Mucosa of descending colon (tissue), 3 donors: ENCODE data around the gene NUDT3. TPM values are rescaled to one million over a fixed set of nuclear protein-coding genes. Genes with fewer than 3 reads are reported as not detected.
"Not testable (repeated sequence)": the region's sequence is repeated elsewhere in the genome, so short reads cannot be mapped to it uniquely, and the experiment has no call there.

Source experiments
- ATAC-seq: fragments of 200-7000 bp; cut with Tn5 transposase; one replicate; pipeline ENCODE4 v1.9.1; 2020; ENCODE audit warnings: mild to moderate bottlenecking, moderate library complexity
- DNase-seq, 3 donors: peaks; one replicate each; pipeline ENCODE4 v3.0.0-alpha.2; 2020
- H3K36me3 ChIP-seq: fragments of 200-600 bp; one replicate; pipeline ENCODE4 v1.8.0; 2021; ENCODE audit warnings: low read depth, mild to moderate bottlenecking
- H3K4me1 ChIP-seq: fragments of 200-600 bp; one replicate; pipeline ENCODE4 v1.8.0; 2021; ENCODE audit warnings: low read depth, mild to moderate bottlenecking
- H3K4me3 ChIP-seq: fragments of 200-600 bp; one replicate; pipeline ENCODE4 v1.8.0; 2021; ENCODE audit warnings: mild to moderate bottlenecking
- H3K9me3 ChIP-seq: fragments of 200-600 bp; one replicate; pipeline ENCODE4 v1.8.0; 2021; ENCODE audit warnings: mild to moderate bottlenecking
- intact Hi-C, 2 donors: fragments of 100-400 bp; cut with DNase I in 1 of 2; cut with micrococcal nuclease in 1 of 2; formaldehyde crosslinking; loops; one replicate each; pipeline versions ENCODE4 v1.11.0 to v1.11.1; 2022; cut with DNase I, micrococcal nuclease
- total RNA-seq, 3 donors: library from RNA; stranded (reverse); fragmentation: NEBNext Ultra II Directional in 2 of 3; extraction: Animal tissue kit (Norgen Biotek cat#: 25700) in 2 of 3; gene quantifications; one replicate each; pipeline versions ENCODE4 v1.2.1 to v1.2.4, GENCODE V29; 2021 to 2023
- TF ChIP-seq, protein P1 (sequence below): fragments of 200-600 bp; IDR thresholded peaks from one replicate; pipeline ENCODE4 v1.8.0; 2022; ENCODE audit warnings: antibody characterized with exemption, mild to moderate bottlenecking
- donor health status: DM: no; HTN: no; CAD: no; lungs with moderate emphysema.
- donor health status: DM: no; HTN: no; CAD: no.
- donor health status: DM: no; HTN: yes; CAD: no.

The NUDT3 gene
- total RNA-seq, 3 donors from 2014 or later: 19.1 to 48.7 (median 26.7) TPM

GRCh38 chr6:34247481-34248197 lies 144.8 kb downstream of the NUDT3 start:
- Histone ChIP-seq H3K36me3 (no peaks in the 10 kb centered on the region), H3K9me3 (no peaks in the 10 kb centered on the region), H3K4me1 (peaks cover 12% of the 10 kb centered on the region), H3K4me3 (no peak overlapping the region)
- intact Hi-C loops: loop anchor here (10.0 kb wide), 1 partner anchor 167 kb away; no protein-coding TSS in a partner anchor
- TF ChIP-seq, protein P1, sequence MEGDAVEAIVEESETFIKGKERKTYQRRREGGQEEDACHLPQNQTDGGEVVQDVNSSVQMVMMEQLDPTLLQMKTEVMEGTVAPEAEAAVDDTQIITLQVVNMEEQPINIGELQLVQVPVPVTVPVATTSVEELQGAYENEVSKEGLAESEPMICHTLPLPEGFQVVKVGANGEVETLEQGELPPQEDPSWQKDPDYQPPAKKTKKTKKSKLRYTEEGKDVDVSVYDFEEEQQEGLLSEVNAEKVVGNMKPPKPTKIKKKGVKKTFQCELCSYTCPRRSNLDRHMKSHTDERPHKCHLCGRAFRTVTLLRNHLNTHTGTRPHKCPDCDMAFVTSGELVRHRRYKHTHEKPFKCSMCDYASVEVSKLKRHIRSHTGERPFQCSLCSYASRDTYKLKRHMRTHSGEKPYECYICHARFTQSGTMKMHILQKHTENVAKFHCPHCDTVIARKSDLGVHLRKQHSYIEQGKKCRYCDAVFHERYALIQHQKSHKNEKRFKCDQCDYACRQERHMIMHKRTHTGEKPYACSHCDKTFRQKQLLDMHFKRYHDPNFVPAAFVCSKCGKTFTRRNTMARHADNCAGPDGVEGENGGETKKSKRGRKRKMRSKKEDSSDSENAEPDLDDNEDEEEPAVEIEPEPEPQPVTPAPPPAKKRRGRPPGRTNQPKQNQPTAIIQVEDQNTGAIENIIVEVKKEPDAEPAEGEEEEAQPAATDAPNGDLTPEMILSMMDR: no peak
- no peak for ATAC-seq
- no peak for DNase-seq

GRCh38 chr6:34246563-34247391 lies 145.7 kb downstream of the NUDT3 start:
- peak in 1 of 3 donors; percentile 40 for DNase-seq
- Histone ChIP-seq H3K4me1 (peaks cover 12% of the 10 kb centered on the region), H3K9me3 (no peaks in the 10 kb centered on the region), H3K36me3 (no peaks in the 10 kb centered on the region), H3K4me3 (no peak overlapping the region)
- no peak for ATAC-seq
- TF ChIP-seq, protein P1: no peak
- intact Hi-C loops: loop anchor here (10.0 kb wide), 1 partner anchor 168 kb away; no protein-coding TSS in a partner anchor

DNA sequence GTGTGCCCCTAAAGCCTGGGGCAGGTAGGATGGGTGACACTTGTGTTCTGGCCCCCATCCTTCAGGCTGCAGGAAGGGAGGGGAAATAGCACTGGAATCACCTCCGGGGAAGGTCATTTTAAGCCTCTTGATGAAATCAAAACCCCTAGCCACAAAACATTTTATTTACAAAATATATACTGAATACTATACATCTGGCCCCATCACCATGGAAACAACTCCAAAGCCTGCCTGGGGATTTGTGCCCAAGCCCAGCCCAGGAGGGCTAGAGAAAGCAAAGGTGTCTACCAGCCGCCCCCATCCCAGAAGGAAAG lies 146.3 kb downstream of the NUDT3 start:
- ATAC-seq (no peak), DNase-seq (no peak)
- Histone ChIP-seq H3K36me3 (no peaks in the 10 kb centered on the region), H3K4me3 (no peak overlapping the region), H3K9me3 (no peaks in the 10 kb centered on the region), H3K4me1 (peaks cover 12% of the 10 kb centered on the region)
- TF ChIP-seq, protein P1: no peak
- intact Hi-C loops: loop anchor here (10.0 kb wide), 1 partner anchor 169 kb away; no protein-coding TSS in a partner anchor

GRCh38 chr6:34245761-34246140 lies 146.7 kb downstream of the NUDT3 start:
- intact Hi-C loops: loop anchor here (10.0 kb wide), 1 partner anchor 169 kb away; no protein-coding TSS in a partner anchor

DNA sequence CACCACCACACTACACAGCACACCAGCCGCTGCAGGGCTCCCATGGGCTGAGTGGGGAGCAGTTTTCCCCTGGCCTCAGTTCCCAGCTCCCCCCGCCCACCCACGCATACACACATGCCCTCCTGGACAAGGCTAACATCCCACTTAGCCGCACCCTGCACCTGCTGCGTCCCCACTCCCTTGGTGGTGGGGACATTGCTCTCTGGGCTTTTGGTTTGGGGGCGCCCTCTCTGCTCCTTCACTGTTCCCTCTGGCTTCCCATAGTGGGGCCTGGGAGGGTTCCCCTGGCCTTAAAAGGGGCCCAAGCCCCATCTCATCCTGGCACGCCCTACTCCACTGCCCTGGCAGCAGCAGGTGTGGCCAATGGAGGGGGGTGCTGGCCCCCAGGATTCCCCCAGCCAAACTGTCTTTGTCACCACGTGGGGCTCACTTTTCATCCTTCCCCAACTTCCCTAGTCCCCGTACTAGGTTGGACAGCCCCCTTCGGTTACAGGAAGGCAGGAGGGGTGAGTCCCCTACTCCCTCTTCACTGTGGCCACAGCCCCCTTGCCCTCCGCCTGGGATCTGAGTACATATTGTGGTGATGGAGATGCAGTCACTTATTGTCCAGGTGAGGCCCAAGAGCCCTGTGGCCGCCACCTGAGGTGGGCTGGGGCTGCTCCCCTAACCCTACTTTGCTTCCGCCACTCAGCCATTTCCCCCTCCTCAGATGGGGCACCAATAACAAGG lies 147.3 kb downstream of the NUDT3 start:
- H3K4me1 ChIP-seq: peaks cover 12% of the 10 kb centered on the region
- DNase-seq, H3K36me3 ChIP-seq, H3K9me3 ChIP-seq, ATAC-seq, H3K4me3 ChIP-seq: not testable (repeated sequence)
- intact Hi-C loops: loop anchor here (10.0 kb wide), 1 partner anchor 170 kb away; no protein-coding TSS in a partner anchor

More at GRCh38 chr6:34245761-34246140, 146.7 kb downstream of the NUDT3 start:
- peaks cover 12% of the 10 kb centered on the region for H3K4me1 ChIP-seq
- not testable (repeated sequence) for H3K4me3 ChIP-seq, DNase-seq, ATAC-seq, H3K9me3 ChIP-seq, H3K36me3 ChIP-seq
